ENCODE results near the gene PIP5K1B. TPM values are rescaled to one million over a fixed set of nuclear protein-coding genes. Genes with fewer than 3 reads are reported as not detected.

The PIP5K1B gene
- total and polyA plus RNA-seq, 2 of the 13 experiments (the other 11 are each of a cell fraction or from before 2014, with no cell fraction given): 15.8 to 17.5 TPM

DNA sequence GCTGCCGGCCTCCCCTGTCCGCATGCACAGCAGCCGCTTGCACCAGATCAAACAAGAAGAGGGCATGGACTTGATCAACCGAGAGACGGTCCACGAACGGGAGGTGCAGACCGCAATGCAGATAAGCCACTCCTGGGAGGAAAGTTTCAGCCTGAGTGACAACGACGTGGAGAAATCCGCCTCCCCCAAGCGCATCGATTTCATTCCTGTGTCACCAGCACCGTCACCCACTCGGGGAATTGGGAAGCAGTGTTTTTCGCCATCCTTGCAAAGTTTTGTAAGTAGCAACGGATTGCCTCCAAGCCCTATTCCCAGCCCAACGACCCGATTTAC, 75.3 kb downstream of the PIP5K1B start:
- Histone ChIP-seq H2AFZ (ENCODE audit: low read length) (no peak overlapping the region), H3K4me2 (ENCODE audit: low read depth, low read length) (peak overlapping the region; percentile 95), H3K4me3 (replicated peaks in 1 of 3; ENCODE audit: insufficient read depth in 1 of 3, low read depth in 2 of 3, low read length in 3 of 3) (peak overlapping the region; percentile 75 to 95 (median 78)), H3K9me3 (ENCODE audit: low read length) (no peaks in the 10 kb centered on the region), H4K20me1 (ENCODE audit: insufficient read depth, low read length) (peaks cover 10% of the 10 kb centered on the region), H3K27ac (ENCODE audit: extremely low read length, insufficient read depth, low read length) (peak overlapping the region; percentile 95), H3K36me3 (replicated peaks in 1 of 2; ENCODE audit: control insufficient read depth in 1 of 2, insufficient read depth in 2 of 2, low read length in 2 of 2) (peaks cover 0 to 4% of the 10 kb centered on the region in 2 experiments; a peak in 1 of 5 replicates), H3K27me3 (ENCODE audit: control insufficient read depth in 1 of 2, insufficient read depth in 2 of 2, low read length in 2 of 2) (no peaks in the 10 kb centered on the region; a peak in 1 of 5 replicates), H3K79me2 (ENCODE audit: insufficient read depth, low read length) (peaks cover 51% of the 10 kb centered on the region), H3K9ac (ENCODE audit: insufficient read depth, low read depth, low read length) (peak overlapping the region; percentile 90), H3K4me1 (ENCODE audit: insufficient read depth, low read length) (peaks cover 53% of the 10 kb centered on the region)
- BruUV-seq (replicated peaks): no TSS peak
- ChIA-PET POLR2A (interaction anchor here (1.1 to 1.7 kb wide), 7 partner anchors 18 to 74 kb away, joined by 4 to 31 read pairs (median 8); partner anchors contain the start of gene PIP5K1B), CTCF (ENCODE audit: low intra/inter-chr PET ratio, low total read pairs) (interaction anchor here (1.8 kb wide), 1 partner anchor 196 kb away, joined by 6 read pairs; no protein-coding TSS in a partner anchor)
- FAIRE-seq (no peak), DNase-seq (ENCODE audit: low spot score) (no peak), ATAC-seq (peak; percentile 4)
- intact Hi-C loops (cut with micrococcal nuclease; ENCODE audit: unreplicated experiment): loop anchor here (1.0 to 5.0 kb wide), 3 partner anchors 37 to 196 kb away; no protein-coding TSS in a partner anchor
- 0% methylated on average over 3 of the region's 19 CpGs for WGBS (ENCODE audit: low lambda C conversion rate)
- in situ Hi-C loops (cut with HindIII; ENCODE audit: extremely low pct_ligation_motif_present, low pct_unique_long_range_greater_than_20kb): loop anchor here (5.0 to 10.0 kb wide), 2 partner anchors 73 to 184 kb away; partner anchors contain the start of gene PIP5K1B
- TF ChIP-seq SNAPC4 (CRISPR knock-in tag; IDR thresholded peaks at IDR 0.05) (peak; percentile 69), SRSF1 (optimal IDR thresholded peaks at IDR 0.05; ENCODE audit: low read depth, low read length) (peak; percentile 33), HOXD1 (CRISPR knock-in tag; IDR thresholded peaks at IDR 0.05) (peak; percentile 24; the same call in 1 of the 2 replicates), REPIN1 (CRISPR knock-in tag; IDR thresholded peaks at IDR 0.05; ENCODE audit: borderline replicate concordance, low read depth) (0 out of 2 replicates have a peak, but pooled peaks have one; percentile 11), PHF21A (CRISPR knock-in tag; IDR thresholded peaks at IDR 0.05) (0 out of 2 replicates have a peak, but pooled peaks have one; percentile 15), ZNF17 (CRISPR knock-in tag; IDR thresholded peaks at IDR 0.05) (no peak), ZNF225 (CRISPR knock-in tag; IDR thresholded peaks at IDR 0.05) (peak; percentile 65; the same call in 1 of the 2 replicates)
- TF ChIP-seq, protein P1, sequence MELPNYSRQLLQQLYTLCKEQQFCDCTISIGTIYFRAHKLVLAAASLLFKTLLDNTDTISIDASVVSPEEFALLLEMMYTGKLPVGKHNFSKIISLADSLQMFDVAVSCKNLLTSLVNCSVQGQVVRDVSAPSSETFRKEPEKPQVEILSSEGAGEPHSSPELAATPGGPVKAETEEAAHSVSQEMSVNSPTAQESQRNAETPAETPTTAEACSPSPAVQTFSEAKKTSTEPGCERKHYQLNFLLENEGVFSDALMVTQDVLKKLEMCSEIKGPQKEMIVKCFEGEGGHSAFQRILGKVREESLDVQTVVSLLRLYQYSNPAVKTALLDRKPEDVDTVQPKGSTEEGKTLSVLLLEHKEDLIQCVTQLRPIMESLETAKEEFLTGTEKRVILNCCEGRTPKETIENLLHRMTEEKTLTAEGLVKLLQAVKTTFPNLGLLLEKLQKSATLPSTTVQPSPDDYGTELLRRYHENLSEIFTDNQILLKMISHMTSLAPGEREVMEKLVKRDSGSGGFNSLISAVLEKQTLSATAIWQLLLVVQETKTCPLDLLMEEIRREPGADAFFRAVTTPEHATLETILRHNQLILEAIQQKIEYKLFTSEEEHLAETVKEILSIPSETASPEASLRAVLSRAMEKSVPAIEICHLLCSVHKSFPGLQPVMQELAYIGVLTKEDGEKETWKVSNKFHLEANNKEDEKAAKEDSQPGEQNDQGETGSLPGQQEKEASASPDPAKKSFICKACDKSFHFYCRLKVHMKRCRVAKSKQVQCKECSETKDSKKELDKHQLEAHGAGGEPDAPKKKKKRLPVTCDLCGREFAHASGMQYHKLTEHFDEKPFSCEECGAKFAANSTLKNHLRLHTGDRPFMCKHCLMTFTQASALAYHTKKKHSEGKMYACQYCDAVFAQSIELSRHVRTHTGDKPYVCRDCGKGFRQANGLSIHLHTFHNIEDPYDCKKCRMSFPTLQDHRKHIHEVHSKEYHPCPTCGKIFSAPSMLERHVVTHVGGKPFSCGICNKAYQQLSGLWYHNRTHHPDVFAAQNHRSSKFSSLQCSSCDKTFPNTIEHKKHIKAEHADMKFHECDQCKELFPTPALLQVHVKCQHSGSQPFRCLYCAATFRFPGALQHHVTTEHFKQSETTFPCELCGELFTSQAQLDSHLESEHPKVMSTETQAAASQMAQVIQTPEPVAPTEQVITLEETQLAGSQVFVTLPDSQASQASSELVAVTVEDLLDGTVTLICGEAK (IDR thresholded peaks at IDR 0.05): no peak
- TF ChIP-seq, protein P1 (CRISPR knock-in tag; IDR thresholded peaks at IDR 0.05): no peak
